Ovary (tissue), 9 donors: ENCODE measurements around the gene FHAD1. TPM values are rescaled to one million over a fixed set of nuclear protein-coding genes. Genes with fewer than 3 reads are reported as not detected.
"Not testable (repeated sequence)": the region's sequence is repeated elsewhere in the genome, so short reads cannot be mapped to it uniquely, and the experiment has no call there.

Experiments
- DNase-seq, 5 donors: peaks; one replicate each; pipeline ENCODE4 v3.0.0-alpha.2; 2019 to 2020
- H3K27ac ChIP-seq, 2 donors: fragments of 200-600 bp; one replicate each; pipeline versions ENCODE4 v1.5.1 to v1.8.0; 2019 to 2022
- H3K27me3 ChIP-seq: fragments of 200-600 bp; one replicate; pipeline ENCODE4 v1.8.0; 2022
- H3K36me3 ChIP-seq: fragments of 200-600 bp; sonication (generic); one replicate; pipeline ENCODE4 v1.5.1; 2019
- H3K4me1 ChIP-seq: one replicate; pipeline ENCODE4 v1.8.1; 2013; ENCODE audit warnings: mild to moderate bottlenecking, moderate library complexity; ENCODE audit not compliant: insufficient read depth
- H3K4me3 ChIP-seq: fragments of 200-600 bp; sonication (generic); one replicate; pipeline ENCODE4 v1.5.1; 2017
- H3K9me3 ChIP-seq, 2 donors: fragments of 200-600 bp in 1 of 2; sonication (generic) in 1 of 2; one replicate each; pipeline versions ENCODE4 v1.5.1 to v1.8.1; 2013 to 2019; ENCODE audit warnings: mild to moderate bottlenecking in 1 of 2, moderate library complexity in 1 of 2
- EP300 ChIP-seq: sonication (generic); formaldehyde crosslinking; IDR thresholded peaks from one replicate; pipeline ENCODE4 v1.6.1; 2017; ENCODE audit warnings: antibody characterized with exemption
- POLR2A ChIP-seq: fragments of 450-650 bp; IDR thresholded peaks from one replicate; pipeline ENCODE4 v1.6.1; 2017; ENCODE audit warnings: antibody characterized with exemption, mild to moderate bottlenecking, moderate library complexity
- WGBS, 3 donors: extraction: QIAGEN DNeasy Blood & Tissue Kit in 1 of 3; methylation state at CpG; one replicate each; pipeline versions ENCODE4 v1.1.5 to v1.1.7; 2013 to 2017; 5-methylcytosine and 5-hydroxymethylcytosine counted together
- intact Hi-C, 4 donors: fragments of 100-400 bp; cut with DNase I; formaldehyde crosslinking; loops; one replicate each; pipeline versions ENCODE4 v1.11.0 to v1.15.1; 2022 to 2023
- polyA plus RNA-seq, 2 donors: library from polyadenylated mRNA; stranded (reverse); fragments of 200-250 nt in 1 of 2; fragments of 350-450 nt in 1 of 2; fragmentation: Illumina TruSeq in 1 of 2; extraction: RNeasy Lipid Tissue Mini Kit (QIAGEN cat#74804) in 1 of 2; gene quantifications; one replicate each; pipeline ENCODE4 v1.2.3, GENCODE V29; 2013 to 2014
- total RNA-seq, 7 donors: library from RNA; depleted of rRNA in 2 of 7; stranded (reverse); fragments of >200 nt in 2 of 7; fragmentation: NEBNext Ultra II Directional in 3 of 7; extraction: Animal tissue kit (Norgen Biotek cat#: 25700) in 3 of 7; gene quantifications; one replicate each; pipeline versions ENCODE4 v1.1.0 to v1.2.4, GENCODE V29; 2016 to 2023
- TF ChIP-seq, protein P1 (sequence below), 3 donors: fragments of 450-650 bp in 2 of 3; fragments of 200-600 bp in 1 of 3; IDR thresholded peaks; one replicate each; pipeline versions ENCODE4 v1.5.1 to v1.8.0; 2016 to 2022; ENCODE audit warnings: antibody characterized with exemption in 3 of 3, mild to moderate bottlenecking in 1 of 3
- donor health status: DM: no; HTN: no; CAD: no; lungs with moderate emphysema.
- donor health status: DM: no; HTN: no; CAD: no.
- donor health status: Bipolar disorder and iron deficiency.
- donor health status: DM: yes; HTN: yes; CAD: no.
- donor health status: DM: no; HTN: no; CAD: no.
- donor health status: DM: yes; HTN: yes; CAD: no.

FHAD1 gene
- total and polyA plus RNA-seq, 9 donors, result 0.40 to 23.0 (median 1.4) TPM

- no peak for DNase-seq
- H3K4me3 ChIP-seq, result no peak overlapping the region
These were observed 43.4 kb downstream of the FHAD1 start for GRCh38 chr1:15290382-15290781.

GRCh38 chr1:15295696-15296095 lies 48.7 kb downstream of the FHAD1 start:
- intact Hi-C loops, result no loop called here
- TF ChIP-seq POLR2A (no peak), EP300 (no peak)
- TF ChIP-seq, protein P1, sequence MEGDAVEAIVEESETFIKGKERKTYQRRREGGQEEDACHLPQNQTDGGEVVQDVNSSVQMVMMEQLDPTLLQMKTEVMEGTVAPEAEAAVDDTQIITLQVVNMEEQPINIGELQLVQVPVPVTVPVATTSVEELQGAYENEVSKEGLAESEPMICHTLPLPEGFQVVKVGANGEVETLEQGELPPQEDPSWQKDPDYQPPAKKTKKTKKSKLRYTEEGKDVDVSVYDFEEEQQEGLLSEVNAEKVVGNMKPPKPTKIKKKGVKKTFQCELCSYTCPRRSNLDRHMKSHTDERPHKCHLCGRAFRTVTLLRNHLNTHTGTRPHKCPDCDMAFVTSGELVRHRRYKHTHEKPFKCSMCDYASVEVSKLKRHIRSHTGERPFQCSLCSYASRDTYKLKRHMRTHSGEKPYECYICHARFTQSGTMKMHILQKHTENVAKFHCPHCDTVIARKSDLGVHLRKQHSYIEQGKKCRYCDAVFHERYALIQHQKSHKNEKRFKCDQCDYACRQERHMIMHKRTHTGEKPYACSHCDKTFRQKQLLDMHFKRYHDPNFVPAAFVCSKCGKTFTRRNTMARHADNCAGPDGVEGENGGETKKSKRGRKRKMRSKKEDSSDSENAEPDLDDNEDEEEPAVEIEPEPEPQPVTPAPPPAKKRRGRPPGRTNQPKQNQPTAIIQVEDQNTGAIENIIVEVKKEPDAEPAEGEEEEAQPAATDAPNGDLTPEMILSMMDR (IDR thresholded peaks at IDR 0.05), result no peak
- 77 to 80% (median 80%) methylated on average over 5 of the region's 5 CpGs for WGBS, 3 donors

More at GRCh38 chr1:15290382-15290781, 43.4 kb downstream of the FHAD1 start:
- Histone ChIP-seq H3K9me3 (no peaks in the 10 kb centered on the region), H3K27ac (no peak overlapping the region), H3K4me1 (no peaks in the 10 kb centered on the region), H3K36me3 (no peaks in the 10 kb centered on the region), H3K27me3 (no peaks in the 10 kb centered on the region)
- 91 to 94% (median 92%) methylated on average over 9 of the region's 9 CpGs for WGBS, 3 donors
- TF ChIP-seq EP300 (no peak), POLR2A (no peak)
- TF ChIP-seq, protein P1 (IDR thresholded peaks at IDR 0.05), result no peak
- intact Hi-C loops, result no loop called here

GRCh38 chr1:15296585-15297321 lies 49.7 kb downstream of the FHAD1 start:
- Histone ChIP-seq H3K9me3 (no peaks in the 10 kb centered on the region), H3K4me1 (no peaks in the 10 kb centered on the region), H3K36me3 (no peaks in the 10 kb centered on the region), H3K27ac (no peak overlapping the region), H3K4me3 (no peak overlapping the region), H3K27me3 (no peaks in the 10 kb centered on the region)
- intact Hi-C loops, result no loop called here
- DNase-seq, result no peak
- WGBS, 3 donors, result 68 to 75% (median 73%) methylated on average over 9 of the region's 9 CpGs
- TF ChIP-seq EP300, result no peak
- TF ChIP-seq, protein P1 (IDR thresholded peaks at IDR 0.05), result no peak

More at GRCh38 chr1:15295696-15296095, 48.7 kb downstream of the FHAD1 start:
- no peaks in the 10 kb centered on the region for H3K4me1 ChIP-seq
- no peaks in the 10 kb centered on the region for H3K9me3 ChIP-seq
- H3K27ac ChIP-seq, result no peak overlapping the region
- no peaks in the 10 kb centered on the region for H3K36me3 ChIP-seq
- no peak for DNase-seq
- no peak overlapping the region for H3K4me3 ChIP-seq
- H3K27me3 ChIP-seq, result no peaks in the 10 kb centered on the region

GRCh38 chr1:15297975-15298374 lies 51.0 kb downstream of the FHAD1 start:
- intact Hi-C loops, H3K27ac ChIP-seq, H3K27me3 ChIP-seq, H3K36me3 ChIP-seq, DNase-seq, H3K4me1 ChIP-seq, H3K4me3 ChIP-seq, H3K9me3 ChIP-seq: not testable (repeated sequence)
- WGBS, 3 donors, result 95 to 97% (median 97%) methylated on average over 4 of the region's 4 CpGs

- H3K27me3 ChIP-seq, result no peaks in the 10 kb centered on the region
- H3K4me1 ChIP-seq, result no peaks in the 10 kb centered on the region
- no peak overlapping the region for H3K27ac ChIP-seq
- no peak overlapping the region for H3K4me3 ChIP-seq
- DNase-seq, result no peak
- H3K36me3 ChIP-seq, result no peaks in the 10 kb centered on the region
- TF ChIP-seq POLR2A (no peak), EP300 (no peak)
- TF ChIP-seq, protein P1 (IDR thresholded peaks at IDR 0.05), result no peak
- no peaks in the 10 kb centered on the region for H3K9me3 ChIP-seq
- intact Hi-C loops, result no loop called here
- 91 to 96% (median 96%) methylated on average over 1 of the region's 1 CpG for WGBS, 3 donors
These were observed 52.2 kb downstream of the FHAD1 start for GRCh38 chr1:15299179-15299578.
